Neural cell (in vitro differentiated cells): ENCODE data around the gene CAMK2G. TPM values are rescaled to one million over a fixed set of nuclear protein-coding genes. Genes with fewer than 3 reads are reported as not detected.

Experiments
- H2AFZ ChIP-seq: fragments of 200-600, 300-800 bp; sonication (generic), shearing (Covaris generic); 2 replicates; pipeline ENCODE4 v1.6.0; 2014; ENCODE audit warnings: low read depth, mild to moderate bottlenecking, antibody characterized with exemption, low read length, moderate library complexity
- H3F3A ChIP-seq: fragments of 200-600 bp; shearing (Covaris generic); 2 replicates; pipeline ENCODE4 v1.6.1; 2016; ENCODE audit warnings: mild to moderate bottlenecking, moderate library complexity, mixed read lengths, antibody characterized with exemption, low read length; ENCODE audit not compliant: insufficient read depth, poor library complexity, severe bottlenecking
- H3K27ac ChIP-seq: fragments of 200-600, 300-800 bp; sonication (generic), shearing (Covaris generic); 2 replicates; pipeline ENCODE4 v1.5.1; 2014; ENCODE audit warnings: mild to moderate bottlenecking, low read length, moderate library complexity
- H3K27me3 ChIP-seq: fragments of 300-800, 200-600 bp; sonication (generic), shearing (Covaris generic); 2 replicates; pipeline ENCODE4 v1.6.0; 2014; ENCODE audit warnings: mild to moderate bottlenecking, low read depth, low read length, moderate library complexity; ENCODE audit not compliant: insufficient read depth
- H3K36me3 ChIP-seq: fragments of 300-800, 200-600 bp; sonication (generic), shearing (Covaris generic); 2 replicates; pipeline ENCODE4 v1.5.1; 2014; ENCODE audit warnings: mild to moderate bottlenecking, antibody characterized with exemption, low read length, moderate library complexity; ENCODE audit not compliant: insufficient read depth
- H3K4me2 ChIP-seq: fragments of 300-800, 200-600 bp; sonication (generic), shearing (Covaris generic); 2 replicates; pipeline ENCODE4 v1.6.0; 2014; ENCODE audit warnings: mild to moderate bottlenecking, low read length
- H3K4me3 ChIP-seq: fragments of 300-800, 200-600 bp; sonication (generic), shearing (Covaris generic); 2 replicates; pipeline ENCODE4 v1.5.1; 2014; ENCODE audit warnings: mild to moderate bottlenecking, low read length, moderate library complexity
- H3K79me2 ChIP-seq: fragments of 200-600 bp; shearing (Covaris generic); replicated peaks from 2 replicates; pipeline ENCODE4 v1.6.0; 2014; ENCODE audit warnings: mild to moderate bottlenecking, low read length, moderate library complexity; ENCODE audit not compliant: insufficient read depth
- H3K9ac ChIP-seq: fragments of 300-800, 200-600 bp; sonication (generic), shearing (Covaris generic); 2 replicates; pipeline ENCODE4 v1.6.1; 2016; ENCODE audit warnings: mild to moderate bottlenecking, low read length, mixed read lengths
- H3K9me2 ChIP-seq: fragments of 200-600 bp; shearing (Covaris generic); 2 replicates; pipeline ENCODE4 v1.6.1; 2016; ENCODE audit warnings: mild to moderate bottlenecking, low read length, mixed read lengths; ENCODE audit not compliant: insufficient read depth
- H3K9me3 ChIP-seq: fragments of 200-600, 300-800 bp; sonication (generic), shearing (Covaris generic); 2 replicates; pipeline ENCODE4 v1.6.1; 2016; ENCODE audit warnings: mild to moderate bottlenecking, mixed run types, low read length, moderate library complexity, mixed read lengths
- H4K20me1 ChIP-seq: fragments of 200-600 bp; shearing (Covaris generic); 2 replicates; pipeline ENCODE4 v1.6.1; 2016; ENCODE audit warnings: mild to moderate bottlenecking, mixed run types; ENCODE audit not compliant: insufficient read depth
- CTCF ChIP-seq: fragments of 450-650 bp; IDR thresholded peaks from 2 replicates; pipeline ENCODE4 v1.5.1; 2014; ENCODE audit warnings: antibody characterized with exemption, mild to moderate bottlenecking, moderate library complexity; ENCODE audit not compliant: poor library complexity, severe bottlenecking
- EP300 ChIP-seq: fragments of 450-650 bp; conservative IDR thresholded peaks from 2 replicates; pipeline ENCODE4 v1.6.1; 2014; ENCODE audit warnings: antibody characterized with exemption, mild to moderate bottlenecking, moderate library complexity; ENCODE audit not compliant: poor library complexity, severe bottlenecking
- EZH2 ChIP-seq: fragments of 200-600, 300-800 bp; shearing (Covaris generic), sonication (generic); IDR thresholded peaks from 2 replicates; pipeline ENCODE4 v1.6.1; 2014; ENCODE audit warnings: antibody characterized with exemption, low read length, borderline replicate concordance, mild to moderate bottlenecking; ENCODE audit not compliant: insufficient read depth, poor library complexity, severe bottlenecking
- MXI1 ChIP-seq: fragments of 450-650 bp; conservative IDR thresholded peaks from 2 replicates; pipeline ENCODE4 v1.6.1; 2014; ENCODE audit warnings: antibody characterized with exemption, mild to moderate bottlenecking; ENCODE audit not compliant: poor library complexity, severe bottlenecking
- POLR2AphosphoS5 ChIP-seq: IDR thresholded peaks from 2 replicates; pipeline ENCODE4 v1.6.1; 2012
- RAD21 ChIP-seq: fragments of 450-650 bp; conservative IDR thresholded peaks from 2 replicates; pipeline ENCODE4 v1.6.1; 2014; ENCODE audit warnings: antibody characterized with exemption, mild to moderate bottlenecking, moderate library complexity
- REST ChIP-seq: IDR thresholded peaks from 2 replicates; pipeline ENCODE4 v1.6.1; 2012; ENCODE audit warnings: borderline replicate concordance
- SMC3 ChIP-seq: fragments of 450-650 bp; conservative IDR thresholded peaks from 2 replicates; pipeline ENCODE4 v1.6.1; 2014; ENCODE audit warnings: antibody characterized with exemption, mild to moderate bottlenecking, moderate library complexity; ENCODE audit not compliant: poor library complexity
- TAF1 ChIP-seq: IDR thresholded peaks from 2 replicates; pipeline ENCODE4 v1.6.1; 2012; ENCODE audit warnings: low read depth
- polyA plus RNA-seq: library from polyadenylated mRNA; depleted of rRNA; stranded (reverse); fragments of >200 nt; gene quantifications from 2 replicates; pipeline ENCODE4 v1.2.3, GENCODE V29; 2014

The CAMK2G gene
- polyA plus RNA-seq, 1 donor from 2014 or later, result 55.4 TPM

DNA sequence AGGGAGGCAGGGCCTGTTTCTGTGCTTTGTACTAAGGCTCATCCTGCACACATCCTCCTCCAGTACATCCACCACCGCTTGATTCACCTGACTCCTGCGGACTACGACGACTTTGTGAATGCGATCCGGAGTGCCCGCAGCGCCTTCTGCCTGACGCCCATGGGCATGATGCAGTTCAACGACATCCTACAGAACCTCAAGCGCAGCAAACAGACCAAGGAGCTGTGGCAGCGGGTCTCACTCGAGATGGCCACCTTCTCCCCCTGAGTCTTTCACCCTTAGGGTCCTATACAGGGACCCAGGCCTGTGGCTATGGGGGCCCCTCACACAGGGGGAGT, 73.1 kb downstream of the CAMK2G start:
- no peaks in the 10 kb centered on the region for H3K9me3 ChIP-seq
- H3K27me3 ChIP-seq, result no peaks in the 10 kb centered on the region
- no peaks in the 10 kb centered on the region for H3F3A ChIP-seq
- H3K9ac ChIP-seq, result no peak overlapping the region
- H4K20me1 ChIP-seq, result no peaks in the 10 kb centered on the region
- peaks cover 14% of the 10 kb centered on the region for H3K36me3 ChIP-seq
- no peak overlapping the region for H3K27ac ChIP-seq
- no peak overlapping the region for H2AFZ ChIP-seq
- no peak overlapping the region for H3K4me3 ChIP-seq
- H3K79me2 ChIP-seq, result no peaks in the 10 kb centered on the region
- no peak for TF ChIP-seq SMC3
- peak; percentile 23 for TF ChIP-seq POLR2AphosphoS5
- no peak for TF ChIP-seq EZH2
- TF ChIP-seq REST, result no peak
- no peak for TF ChIP-seq TAF1
- no peak for TF ChIP-seq CTCF
- no peak for TF ChIP-seq EP300
- H3K4me2 ChIP-seq, result no peak overlapping the region
- no peaks in the 10 kb centered on the region for H3K9me2 ChIP-seq

- H3K36me3 ChIP-seq, result peaks cover 14% of the 10 kb centered on the region
- H3K27me3 ChIP-seq, result no peaks in the 10 kb centered on the region
- no peak overlapping the region for H2AFZ ChIP-seq
- no peak overlapping the region for H3K4me3 ChIP-seq
- no peaks in the 10 kb centered on the region for H4K20me1 ChIP-seq
- no peak overlapping the region for H3K9ac ChIP-seq
- H3F3A ChIP-seq, result no peaks in the 10 kb centered on the region
- H3K4me2 ChIP-seq, result no peak overlapping the region
- no peaks in the 10 kb centered on the region for H3K79me2 ChIP-seq
- H3K9me3 ChIP-seq, result no peaks in the 10 kb centered on the region
- TF ChIP-seq REST, result no peak
- TF ChIP-seq EP300, result no peak
- no peak for TF ChIP-seq EZH2
- no peak for TF ChIP-seq POLR2AphosphoS5
- TF ChIP-seq RAD21, result no peak
- no peak for TF ChIP-seq CTCF
- TF ChIP-seq MXI1, result no peak
- TF ChIP-seq SMC3, result no peak
- TF ChIP-seq TAF1, result no peak
- H3K9me2 ChIP-seq, result no peaks in the 10 kb centered on the region
- H3K27ac ChIP-seq, result no peak overlapping the region
These were observed 73.6 kb downstream of the CAMK2G start for GRCh38 chr10:73800560-73801252.
